C4-2B (cell line): ENCODE data around the gene ZNF385A.

Experiments used
- CTCF ChIP-seq: fragments of 450-650 bp; conservative IDR thresholded peaks from 2 replicates; pipeline ENCODE4 v1.5.1; 2017; ENCODE audit warnings: mild to moderate bottlenecking
- ZFX ChIP-seq: fragments of 450-650 bp; IDR thresholded peaks from 2 replicates; pipeline ENCODE4 v1.6.1; 2017

GRCh38 chr12:54431911-54432814 lies 47.6 kb upstream of the ZNF385A start:
- TF ChIP-seq CTCF: no peak
- no peak for TF ChIP-seq ZFX
